ENCODE results near the gene VAMP2. TPM values are rescaled to one million over a fixed set of nuclear protein-coding genes. Genes with fewer than 3 reads are reported as not detected.
A peak's percentile ranks its signal among the peaks of the same experiment; 100 is the strongest.

Gene VAMP2
- total and polyA plus RNA-seq, 9 of the 15 experiments (the other 6 are each of a cell fraction or from before 2014, with no cell fraction given): 2.3 to 31.8 (median 6.0) TPM

GRCh38 chr17:8151120-8151640, 11.6 kb downstream of the VAMP2 start:
- H3K9ac ChIP-seq (ENCODE audit: insufficient read depth in 1 of 2, low read depth in 2 of 2, low read length in 2 of 2): peak overlapping the region; percentile 49 to 95
- intact Hi-C loops (cut with micrococcal nuclease): no loop called here
- ChIA-PET POLR2A (interaction anchor here (0.7 to 2.8 kb wide), 3 partner anchors 11 to 39 kb away, joined by 4 to 19 read pairs (median 5); no protein-coding TSS in a partner anchor), CTCF (ENCODE audit: low intra/inter-chr PET ratio) (interaction anchor here (0.6 kb wide), 1 partner anchor 403 kb away, joined by 3 read pairs; no protein-coding TSS in a partner anchor)
- peak overlapping the region; percentile 78 for H3K27ac ChIP-seq (ENCODE audit: extremely low read depth, low read depth, low read length)
- FAIRE-seq (peak; percentile 75), DNase-seq (ENCODE audit: extremely low read depth in 1 of 4, low spot score in 3 of 4) (peak; percentile 69 to 88 (median 72)), ATAC-seq (peak; percentile 69)
- peaks cover 43% of the 10 kb centered on the region for H3K79me2 ChIP-seq (ENCODE audit: control insufficient read depth, insufficient read depth, low read length)
- H3K36me3 ChIP-seq (ENCODE audit: control insufficient read depth, insufficient read depth, low read length): peaks cover 37% of the 10 kb centered on the region; the same call in 2 of the 3 replicates
- H3K9me1 ChIP-seq (ENCODE audit: control insufficient read depth, insufficient read depth, low read length): no peaks in the 10 kb centered on the region
- in situ Hi-C loops (cut with MboI): no loop called here
- peaks cover 31 to 67% of the 10 kb centered on the region in 2 experiments for H3K4me1 ChIP-seq (replicated peaks in 1 of 2; ENCODE audit: control insufficient read depth in 2 of 2, insufficient read depth in 2 of 2, low read length in 2 of 2)
- 0 out of 2 replicates have a peak, but pooled peaks cover 4% of the 10 kb centered on the region for H4K20me1 ChIP-seq (replicated peaks; ENCODE audit: control insufficient read depth, insufficient read depth, low read length)
- H3K4me2 ChIP-seq (ENCODE audit: insufficient read depth, low read length): peak overlapping the region; percentile 89
- no peaks in the 10 kb centered on the region for H3K27me3 ChIP-seq (ENCODE audit: control insufficient read depth in 2 of 2, insufficient read depth in 2 of 2, low read length in 2 of 2)
- 0 out of 2 replicates have a peak overlapping the region, but pooled peaks have one; percentile 70 for H2AFZ ChIP-seq (ENCODE audit: low read depth, low read length)
- 0% methylated on average over 16 of the region's 38 CpGs for WGBS (ENCODE audit: insufficient coverage, low coverage, missing lambda C conversion rate)
- TSS peak; percentile 31 for BruUV-seq (replicated peaks)
- H3K4me3 ChIP-seq: peak overlapping the region; percentile 53
- H3K9me3 ChIP-seq (replicated peaks; ENCODE audit: control insufficient read depth, insufficient read depth, low read depth, low read length): no peaks in the 10 kb centered on the region
- TF ChIP-seq SREBF1 (IDR thresholded peaks at IDR 0.05; ENCODE audit: borderline replicate concordance, low read depth, low read length): no peak
- TF ChIP-seq ZNF263 (CRISPR knock-in tag; IDR thresholded peaks at IDR 0.05; ENCODE audit: borderline replicate concordance): 0 out of 2 replicates have a peak, but pooled peaks have one; percentile 17
- no peak for TF ChIP-seq ZNF121 (CRISPR knock-in tag; conservative IDR thresholded peaks at IDR 0.05)
- TF ChIP-seq SIN3A (IDR thresholded peaks at IDR 0.05; ENCODE audit: borderline replicate concordance in 2 of 2, control insufficient read depth in 1 of 2, low read depth in 2 of 2, low read length in 2 of 2): peak; percentile 40 to 97; a peak in 2 of 4 replicates
- TF ChIP-seq ZNF583 (CRISPR knock-in tag; IDR thresholded peaks at IDR 0.05): no peak
- TF ChIP-seq GMEB1 (CRISPR knock-in tag; IDR thresholded peaks at IDR 0.05): peak; percentile 65
- TF ChIP-seq MXI1 (IDR thresholded peaks at IDR 0.05; ENCODE audit: low read depth, low read length): peak; percentile 87
- TF ChIP-seq ZNF76 (CRISPR knock-in tag; IDR thresholded peaks at IDR 0.05; ENCODE audit: borderline replicate concordance): no peak
- no peak for TF ChIP-seq ZNF318 (IDR thresholded peaks at IDR 0.05; ENCODE audit: borderline replicate concordance in 1 of 2, low read depth in 1 of 2)
- TF ChIP-seq DACH1 (IDR thresholded peaks at IDR 0.05; ENCODE audit: partially characterized antibody): peak; percentile 26
- no peak for TF ChIP-seq ZZZ3 (IDR thresholded peaks at IDR 0.05)
